Hematopoietic multipotent progenitor cell treated with erythropoietin and hydrocortisone succinate and interleukin-3 and kit ligand, for 17 days (in vitro differentiated cells): Measurements from ENCODE around the gene CCDC110.

Experiments used
- DNase-seq: peaks from one replicate; pipeline ENCODE4 v3.0.0-alpha.2; 2015; ENCODE audit warnings: low spot score

The CCDC110 gene

GRCh38 chr4:185421366-185422124 is 50.0 kb downstream of the CCDC110 start:
- no peak for DNase-seq

- DNase-seq, result no peak
Measured at GRCh38 chr4:185416955-185417354, 54.6 kb downstream of the CCDC110 start.

GRCh38 chr4:185412412-185412811 is 59.1 kb downstream of the CCDC110 start:
- DNase-seq, result no peak

- no peak for DNase-seq
Measured at GRCh38 chr4:185411849-185412248, 59.7 kb downstream of the CCDC110 start.

GRCh38 chr4:185408432-185408831 is 63.1 kb downstream of the CCDC110 start:
- DNase-seq, result no peak

GRCh38 chr4:185405296-185405999 is 66.1 kb downstream of the CCDC110 start:
- DNase-seq, result no peak

GRCh38 chr4:185404031-185404430 is 67.5 kb downstream of the CCDC110 start:
- DNase-seq, result no peak

GRCh38 chr4:185399466-185399865 is 72.1 kb downstream of the CCDC110 start:
- DNase-seq, result no peak

- DNase-seq, result no peak
Measured at GRCh38 chr4:185398618-185399017, 72.9 kb downstream of the CCDC110 start.

- DNase-seq, result no peak
Measured at GRCh38 chr4:185396724-185397385, 74.7 kb downstream of the CCDC110 start, which contains the start of gene ANKRD37. TSS of gene ANKRD37 (plus strand) at chr4:185396841. CDS start at chr4:185396924, 83 bp downstream.

GRCh38 chr4:185395956-185396723 is 75.4 kb downstream of the CCDC110 start:
- DNase-seq, result peak; percentile 98

GRCh38 chr4:185395238-185395955 is 76.1 kb downstream of the CCDC110 start, which contains the start of gene LRP2BP:
TSS of gene LRP2BP (minus strand) at chr4:185395924. CDS start at chr4:185378186, 17,738 bp downstream.
- peak; percentile 73 for DNase-seq
